ENCODE results near the gene MYH9. TPM values are rescaled to one million over a fixed set of nuclear protein-coding genes. Genes with fewer than 3 reads are reported as not detected.

MYH9 gene
- total RNA-seq, 2 experiments from 2014 or later, result 695 to 913 TPM

DNA sequence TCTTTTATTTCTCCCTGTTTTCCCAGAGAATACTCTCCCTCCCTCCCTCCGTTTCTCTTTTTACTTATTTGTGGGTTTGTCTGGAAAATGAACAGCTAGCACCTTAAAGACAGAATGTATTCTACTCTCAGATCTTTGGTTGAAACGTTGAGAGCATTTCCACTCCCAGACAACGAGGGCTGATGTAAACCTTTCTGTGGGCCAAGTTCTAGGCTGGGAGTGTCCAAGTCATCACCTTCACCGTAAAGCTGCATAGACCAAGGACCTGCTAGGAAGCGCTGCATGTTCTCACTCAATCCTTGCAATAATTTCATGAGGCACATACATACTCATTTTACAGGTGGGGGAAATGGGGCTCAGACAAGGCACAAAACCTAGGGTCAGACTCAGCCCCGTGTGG is 32.4 kb downstream of the MYH9 start:
- Mint-ChIP-seq H3K4me1 (peaks cover 95% of the 10 kb centered on the region), H3K36me3 (peaks cover 47% of the 10 kb centered on the region), H3K27me3 (no peaks in the 10 kb centered on the region), H3K9me3 (ENCODE audit: low read depth) (no peaks in the 10 kb centered on the region), H3K27ac (peak overlapping the region; percentile 86), H3K4me3 (peak overlapping the region; percentile 62)
- peak; percentile 21 for ATAC-seq
- no peak for DNase-seq
- CTCF ChIA-PET, result interaction anchor here (0.7 to 2.9 kb wide), 9 partner anchors 10 to 115 kb away, joined by 3 to 16 read pairs (median 6); no protein-coding TSS in a partner anchor

DNA sequence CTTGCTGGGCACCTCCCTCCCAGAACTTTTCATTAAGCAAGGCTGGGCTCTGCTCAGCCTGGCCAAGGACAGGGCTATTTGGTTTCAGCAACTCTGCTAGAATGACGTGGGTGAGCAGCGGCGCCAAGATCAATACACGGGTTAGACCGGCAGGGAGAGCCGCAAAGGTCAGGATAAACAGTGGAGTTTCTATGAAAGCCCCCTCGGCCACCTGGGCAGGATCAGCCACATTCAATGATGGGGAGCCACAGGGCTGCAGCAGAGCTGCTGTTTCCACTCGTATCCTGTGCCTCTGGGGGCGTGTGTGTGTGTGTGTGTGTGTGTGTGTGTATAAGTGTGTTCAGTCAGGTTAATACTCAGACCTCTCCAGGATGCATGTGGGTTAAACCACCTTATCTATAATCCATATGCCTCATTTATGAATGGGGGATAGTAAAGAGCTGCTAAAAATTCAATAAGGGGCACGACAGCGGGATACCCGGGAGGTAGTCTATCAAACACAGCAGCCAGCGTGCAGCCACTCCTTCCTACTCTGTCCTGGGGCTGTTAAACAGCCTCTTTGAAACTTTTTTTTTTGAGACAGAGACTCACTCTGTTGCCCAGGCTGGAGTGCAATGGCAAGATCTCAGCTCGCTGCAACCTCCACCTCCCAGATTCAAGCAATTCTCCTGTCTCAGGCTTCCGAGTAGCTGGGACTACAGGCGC is 34.8 kb downstream of the MYH9 start:
- H3K9me3 Mint-ChIP-seq (ENCODE audit: low read depth), result no peaks in the 10 kb centered on the region
- H3K36me3 Mint-ChIP-seq, result peaks cover 47% of the 10 kb centered on the region
- peak overlapping the region; percentile 26 for H3K4me3 Mint-ChIP-seq
- peak; percentile 87 for DNase-seq
- peak overlapping the region; percentile 86 for H3K27ac Mint-ChIP-seq
- peaks cover 91% of the 10 kb centered on the region for H3K4me1 Mint-ChIP-seq
- CTCF ChIA-PET, result interaction anchor here (0.6 to 2.1 kb wide), 13 partner anchors 9 to 118 kb away, joined by 3 to 9 read pairs (median 5); no protein-coding TSS in a partner anchor
- no peaks in the 10 kb centered on the region for H3K27me3 Mint-ChIP-seq
- peak; percentile 54 for ATAC-seq

DNA sequence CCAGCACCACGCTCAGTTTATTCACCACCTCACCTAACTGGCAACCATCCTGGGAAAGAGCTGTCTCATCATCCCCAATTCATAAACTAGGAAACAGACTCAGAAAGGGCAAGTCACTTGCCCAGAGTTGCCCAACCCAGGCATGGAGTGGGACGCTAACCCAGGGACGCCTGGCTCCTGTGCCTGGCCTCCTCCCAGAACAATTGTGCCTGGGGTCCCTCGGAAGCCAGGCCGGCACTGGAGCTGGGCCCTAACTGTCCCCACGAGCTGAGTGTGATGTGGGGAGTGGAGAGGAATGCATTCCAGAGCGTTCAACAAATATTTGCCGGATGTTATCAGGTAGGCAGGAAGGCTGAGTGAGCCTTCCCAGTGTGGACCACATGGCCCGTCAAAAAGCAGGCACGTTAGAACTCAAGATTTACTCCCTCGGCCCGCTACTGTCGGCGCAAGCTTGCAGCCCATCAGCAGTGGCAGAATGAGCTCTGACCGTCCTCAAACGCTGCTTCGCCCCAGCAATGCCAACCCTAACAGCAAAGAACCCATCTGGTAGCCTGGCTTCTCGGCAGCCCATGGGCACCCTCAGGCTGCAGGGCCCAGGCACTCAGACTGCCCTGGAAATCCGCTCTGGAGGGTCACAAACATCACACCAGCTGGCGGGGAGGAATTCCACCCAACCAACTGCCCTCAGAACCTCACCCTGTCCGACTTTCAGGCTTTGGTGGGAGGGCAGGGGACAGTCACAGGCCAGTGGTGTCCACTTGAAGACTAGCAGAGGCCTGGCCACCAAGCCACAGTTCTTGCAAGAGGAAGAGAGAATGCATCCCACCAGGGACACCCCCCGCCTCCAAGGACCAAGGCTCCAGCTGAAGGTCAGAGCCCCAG is 35.6 kb downstream of the MYH9 start:
- CTCF ChIA-PET, result interaction anchor here (0.9 to 2.1 kb wide), 9 partner anchors 9 to 114 kb away, joined by 3 to 9 read pairs (median 5); no protein-coding TSS in a partner anchor
- Mint-ChIP-seq H3K27ac (peak overlapping the region; percentile 86), H3K4me1 (peaks cover 87% of the 10 kb centered on the region), H3K27me3 (no peaks in the 10 kb centered on the region), H3K36me3 (peaks cover 50% of the 10 kb centered on the region), H3K9me3 (ENCODE audit: low read depth) (no peaks in the 10 kb centered on the region), H3K4me3 (peak overlapping the region; percentile 32)
- no peak for DNase-seq
- no peak for ATAC-seq

DNA sequence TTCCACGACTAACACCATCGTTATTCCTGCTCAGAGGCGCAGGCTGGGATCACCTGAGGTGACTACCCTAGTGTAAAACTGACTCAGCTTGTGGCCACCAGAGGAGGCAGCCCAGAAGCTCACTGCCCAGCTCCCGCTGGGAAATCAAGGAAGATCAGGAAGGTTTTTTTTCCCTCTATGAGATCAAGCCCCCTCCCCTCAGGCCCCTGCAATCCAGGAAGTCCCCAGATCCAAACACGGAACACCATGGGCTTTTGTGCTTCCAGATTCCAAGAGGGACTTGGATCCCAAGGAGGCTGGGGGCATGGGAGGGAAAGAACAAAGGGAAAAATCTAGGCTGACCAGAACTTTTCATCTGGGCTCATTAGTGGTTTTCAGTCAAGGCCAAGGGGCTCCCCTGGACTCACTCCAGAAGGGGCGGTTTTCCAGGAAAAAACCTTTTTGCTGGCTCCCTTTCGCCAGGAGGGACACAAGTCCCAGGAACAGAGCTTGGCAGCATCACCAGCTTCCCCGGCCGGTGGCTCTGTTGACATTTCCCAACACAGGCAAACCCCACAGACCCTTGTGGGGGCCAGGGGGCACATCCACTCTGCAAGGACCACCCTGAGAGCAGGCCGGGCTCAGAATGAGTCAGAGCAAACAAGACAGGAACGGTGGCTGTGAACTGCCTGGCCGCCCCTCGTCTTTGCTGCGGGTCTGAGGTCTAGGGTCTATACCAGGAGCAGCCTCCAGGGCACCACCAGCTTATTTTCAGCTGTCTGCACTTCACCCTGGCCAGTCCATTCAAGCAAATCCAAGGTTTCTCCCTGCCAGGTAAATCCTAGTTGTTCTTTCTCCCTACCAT is 36.8 kb downstream of the MYH9 start:
- peaks cover 50% of the 10 kb centered on the region for H3K36me3 Mint-ChIP-seq
- no peaks in the 10 kb centered on the region for H3K27me3 Mint-ChIP-seq
- no peak for ATAC-seq
- DNase-seq, result no peak
- peak overlapping the region; percentile 86 for H3K27ac Mint-ChIP-seq
- H3K4me1 Mint-ChIP-seq, result peaks cover 85% of the 10 kb centered on the region
- no peaks in the 10 kb centered on the region for H3K9me3 Mint-ChIP-seq (ENCODE audit: low read depth)
- no peak overlapping the region for H3K4me3 Mint-ChIP-seq
- CTCF ChIA-PET, result interaction anchor here (0.8 to 1.6 kb wide), 6 partner anchors 11 to 120 kb away, joined by 3 to 5 read pairs (median 4); no protein-coding TSS in a partner anchor

DNA sequence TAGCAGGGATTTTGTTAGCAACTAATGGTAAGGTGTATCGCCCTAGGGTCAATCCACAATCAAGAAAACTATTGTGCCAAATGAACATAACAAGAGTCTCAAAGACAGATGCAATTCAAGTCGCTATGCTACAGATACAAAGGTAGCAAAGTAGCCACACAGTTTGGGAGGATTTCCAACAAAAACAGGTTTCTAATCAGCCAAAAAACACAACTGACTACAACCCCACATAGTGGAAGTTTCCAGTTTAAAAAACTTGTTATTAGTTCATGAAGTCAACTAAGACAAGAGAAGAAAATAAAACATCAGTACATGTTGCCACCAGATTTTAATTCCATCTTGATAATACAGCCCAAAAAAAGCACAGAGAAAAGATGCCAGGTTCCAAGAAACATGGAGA is 38.0 kb downstream of the MYH9 start:
- Mint-ChIP-seq H3K36me3 (peaks cover 43% of the 10 kb centered on the region), H3K9me3 (ENCODE audit: low read depth) (no peaks in the 10 kb centered on the region), H3K27ac (peak overlapping the region; percentile 50), H3K4me1 (peaks cover 84% of the 10 kb centered on the region), H3K27me3 (no peaks in the 10 kb centered on the region), H3K4me3 (no peak overlapping the region)
- CTCF ChIA-PET, result no interaction called here
- ATAC-seq, result no peak
- DNase-seq, result no peak

DNA sequence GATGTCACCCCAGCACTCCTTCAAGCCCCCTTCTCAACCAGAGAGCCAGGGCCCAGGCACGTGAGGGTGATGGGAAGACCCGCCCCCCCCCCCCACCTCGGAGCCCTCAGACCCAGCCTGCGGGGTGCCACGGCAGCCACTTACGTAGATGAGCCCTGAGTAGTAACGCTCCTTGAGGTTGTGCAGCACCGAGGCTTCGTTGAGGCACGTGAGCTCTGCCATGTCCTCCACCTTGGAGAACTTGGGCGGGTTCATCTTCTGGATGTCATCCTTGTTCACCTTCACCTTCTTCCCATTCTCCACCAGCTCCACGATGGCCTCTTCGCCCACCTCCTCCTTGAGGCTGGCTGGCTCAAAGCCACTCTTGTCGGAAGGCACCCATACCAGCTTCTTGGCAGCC is 39.0 kb downstream of the MYH9 start:
- H3K27ac Mint-ChIP-seq, result peak overlapping the region; percentile 34
- no peak overlapping the region for H3K4me3 Mint-ChIP-seq
- CTCF ChIA-PET, result interaction anchor here (0.8 to 2.1 kb wide), 5 partner anchors 10 to 16 kb away, joined by 3 to 6 read pairs (median 4); no protein-coding TSS in a partner anchor
- H3K36me3 Mint-ChIP-seq, result peaks cover 46% of the 10 kb centered on the region
- H3K9me3 Mint-ChIP-seq (ENCODE audit: low read depth), result no peaks in the 10 kb centered on the region
- DNase-seq (no peak), ATAC-seq (no peak)
- H3K4me1 Mint-ChIP-seq, result peaks cover 84% of the 10 kb centered on the region
- H3K27me3 Mint-ChIP-seq, result no peaks in the 10 kb centered on the region

DNA sequence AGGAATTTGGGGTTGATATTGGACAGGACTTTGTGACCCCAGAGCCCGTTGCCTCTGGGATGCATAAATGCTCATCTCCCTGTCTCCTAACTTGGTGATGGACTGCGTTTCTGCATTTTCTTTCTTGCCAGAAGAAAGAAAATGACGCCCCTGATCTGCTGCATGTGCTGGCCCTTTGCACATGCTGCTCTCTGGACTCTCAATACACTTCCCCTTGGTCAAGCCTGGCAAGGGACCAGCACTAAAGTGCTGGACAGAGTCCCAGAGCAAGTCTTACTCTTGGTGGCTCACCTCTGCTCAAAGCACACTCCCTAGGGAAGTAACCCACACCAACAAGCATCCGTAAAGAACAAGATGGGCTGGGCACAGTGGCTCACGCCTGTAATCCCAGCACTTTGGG is 40.7 kb downstream of the MYH9 start:
- Mint-ChIP-seq H3K27ac (no peak overlapping the region), H3K4me3 (no peak overlapping the region), H3K36me3 (peaks cover 51% of the 10 kb centered on the region), H3K9me3 (ENCODE audit: low read depth) (no peaks in the 10 kb centered on the region), H3K4me1 (peaks cover 81% of the 10 kb centered on the region), H3K27me3 (no peaks in the 10 kb centered on the region)
- no peak for ATAC-seq
- no peak for DNase-seq
- CTCF ChIA-PET, result interaction anchor here (0.8 to 1.1 kb wide), 3 partner anchors 13 to 139 kb away, joined by 3 to 5 read pairs (median 3); no protein-coding TSS in a partner anchor

DNA sequence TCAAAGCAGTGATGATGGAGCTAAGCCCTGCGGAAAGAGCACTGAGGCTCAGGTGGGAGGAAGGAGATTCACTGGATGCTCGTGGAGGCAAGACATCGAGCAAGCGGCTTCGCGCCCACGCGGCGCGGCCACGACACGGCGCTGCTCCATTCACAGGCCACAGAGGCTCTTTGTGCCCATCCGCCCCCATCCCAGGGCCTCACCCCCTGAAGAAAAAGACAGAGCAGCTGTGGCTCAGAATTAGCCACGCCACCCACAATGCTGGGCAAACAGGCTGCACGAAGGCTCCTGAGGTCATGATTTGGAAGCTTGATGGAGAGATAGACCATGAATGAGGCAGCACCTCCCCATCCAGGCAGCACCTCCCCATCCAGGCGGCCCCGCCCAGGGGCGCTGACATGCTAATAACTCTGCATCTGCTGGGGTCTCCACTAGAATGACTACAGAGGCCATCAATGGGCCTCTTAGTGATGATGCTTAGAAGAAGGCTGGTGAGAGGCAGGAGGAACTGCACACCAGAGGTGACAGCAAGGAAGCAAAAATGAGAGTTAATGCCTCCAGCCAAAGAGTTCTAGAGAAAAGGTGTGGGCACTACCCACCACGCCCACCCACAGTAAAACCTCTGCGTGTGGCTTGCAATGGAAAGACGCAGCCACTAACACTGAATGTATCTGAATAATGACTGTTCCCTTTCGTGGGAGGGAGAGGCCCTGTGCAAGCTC is 43.5 kb downstream of the MYH9 start:
- no peaks in the 10 kb centered on the region for H3K9me3 Mint-ChIP-seq (ENCODE audit: low read depth)
- CTCF ChIA-PET, result interaction anchor here (0.8 to 4.3 kb wide), 7 partner anchors 9 to 42 kb away, joined by 3 to 31 read pairs (median 5); no protein-coding TSS in a partner anchor
- ATAC-seq, result peak; percentile 25
- peak overlapping the region; percentile 17 for H3K4me3 Mint-ChIP-seq
- peaks cover 81% of the 10 kb centered on the region for H3K4me1 Mint-ChIP-seq
- H3K36me3 Mint-ChIP-seq, result peaks cover 63% of the 10 kb centered on the region
- DNase-seq, result peak; percentile 66
- no peaks in the 10 kb centered on the region for H3K27me3 Mint-ChIP-seq
- H3K27ac Mint-ChIP-seq, result peak overlapping the region; percentile 77

DNA sequence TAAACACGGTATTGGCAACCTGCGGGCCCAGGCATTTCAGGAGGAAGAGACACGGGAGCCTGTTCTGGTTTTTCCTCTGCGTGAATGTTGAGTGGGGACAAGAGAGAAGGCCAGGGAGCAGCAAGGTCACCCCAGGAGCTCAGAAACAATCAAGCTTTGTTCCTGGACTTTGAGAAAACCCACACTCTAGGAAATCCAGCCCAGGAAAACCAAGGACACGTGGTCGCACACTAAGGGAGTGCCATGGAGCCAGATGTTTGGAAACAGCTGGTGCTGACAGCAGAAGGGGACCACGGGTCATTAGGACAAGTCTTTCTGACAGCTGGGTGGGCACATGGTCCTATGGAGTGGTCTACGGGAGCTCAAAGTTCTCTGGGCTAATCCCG is 44.1 kb downstream of the MYH9 start:
- H3K27ac Mint-ChIP-seq, result peak overlapping the region; percentile 77
- H3K4me1 Mint-ChIP-seq, result peaks cover 81% of the 10 kb centered on the region
- no peak overlapping the region for H3K4me3 Mint-ChIP-seq
- CTCF ChIA-PET, result interaction anchor here (0.9 to 4.3 kb wide), 9 partner anchors 9 to 127 kb away, joined by 3 to 31 read pairs (median 5); no protein-coding TSS in a partner anchor
- DNase-seq (no peak), ATAC-seq (no peak)
- H3K9me3 Mint-ChIP-seq (ENCODE audit: low read depth), result no peaks in the 10 kb centered on the region
- H3K27me3 Mint-ChIP-seq, result no peaks in the 10 kb centered on the region
- H3K36me3 Mint-ChIP-seq, result peaks cover 64% of the 10 kb centered on the region

DNA sequence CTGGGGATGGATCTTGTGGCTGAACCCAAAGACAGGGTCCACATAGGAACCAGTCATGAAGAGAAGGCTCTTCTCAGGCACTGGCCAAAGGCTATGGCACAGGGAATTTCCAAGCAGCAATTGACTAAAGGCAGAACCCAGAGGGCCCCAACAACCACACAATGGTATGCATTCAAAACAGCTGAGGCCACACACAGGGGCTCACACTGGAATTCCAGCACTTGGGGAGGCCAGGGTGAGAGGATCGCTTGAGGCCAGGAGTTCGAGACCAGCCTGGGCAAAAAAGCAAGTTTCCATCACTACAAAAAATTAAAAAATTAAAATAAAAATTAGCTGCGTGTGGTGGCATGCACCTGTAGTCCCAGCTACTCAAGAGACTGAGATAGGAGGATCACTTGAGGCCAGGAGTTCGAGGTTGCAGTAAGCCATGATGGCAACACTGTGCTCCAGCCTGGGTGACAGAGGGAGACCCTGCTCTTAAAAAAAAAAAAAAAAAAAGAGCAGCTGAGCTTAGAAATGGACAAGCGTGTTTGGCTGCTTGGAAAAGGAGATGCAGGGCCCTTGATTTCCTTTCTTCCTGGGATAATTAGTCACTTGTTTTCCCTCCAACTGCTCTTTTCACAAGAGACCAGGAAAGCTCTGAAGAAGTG is 44.6 kb downstream of the MYH9 start:
- no peak for DNase-seq
- H3K27me3 Mint-ChIP-seq, result no peaks in the 10 kb centered on the region
- peaks cover 66% of the 10 kb centered on the region for H3K36me3 Mint-ChIP-seq
- CTCF ChIA-PET, result interaction anchor here (0.9 to 4.3 kb wide), 7 partner anchors 10 to 127 kb away, joined by 3 to 31 read pairs (median 6); no protein-coding TSS in a partner anchor
- H3K4me1 Mint-ChIP-seq, result peaks cover 84% of the 10 kb centered on the region
- no peaks in the 10 kb centered on the region for H3K9me3 Mint-ChIP-seq (ENCODE audit: low read depth)
- no peak overlapping the region for H3K4me3 Mint-ChIP-seq
- ATAC-seq, result no peak
- peak overlapping the region; percentile 77 for H3K27ac Mint-ChIP-seq

DNA sequence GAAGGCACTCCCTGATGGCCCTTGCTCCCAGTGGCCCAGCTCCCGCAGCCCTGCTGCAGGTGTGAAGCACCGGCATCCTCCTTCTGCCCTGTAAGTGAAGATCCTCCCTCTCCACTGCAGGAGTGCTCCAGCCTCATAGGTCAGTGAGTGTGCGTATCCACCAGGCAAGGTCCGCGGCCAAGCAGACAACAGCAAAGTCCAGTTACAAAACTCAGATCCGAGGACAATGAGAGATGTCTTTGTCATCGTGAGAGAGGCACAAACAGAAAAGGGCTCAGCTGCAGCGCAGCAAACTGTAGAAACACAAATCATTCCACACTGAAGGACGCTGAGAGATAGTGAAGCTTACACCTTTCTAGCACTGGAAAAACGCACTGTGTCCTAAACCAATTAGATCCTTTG is 46.1 kb downstream of the MYH9 start:
- ATAC-seq, result no peak
- no peak for DNase-seq
- peaks cover 69% of the 10 kb centered on the region for H3K36me3 Mint-ChIP-seq
- H3K9me3 Mint-ChIP-seq (ENCODE audit: low read depth), result no peaks in the 10 kb centered on the region
- H3K4me1 Mint-ChIP-seq, result peaks cover 91% of the 10 kb centered on the region
- CTCF ChIA-PET, result interaction anchor here (1.8 to 4.3 kb wide), 2 partner anchors 8 to 11 kb away, joined by 4 to 31 read pairs; no protein-coding TSS in a partner anchor
- no peak overlapping the region for H3K4me3 Mint-ChIP-seq
- H3K27ac Mint-ChIP-seq, result peak overlapping the region; percentile 54
- no peaks in the 10 kb centered on the region for H3K27me3 Mint-ChIP-seq
